ENCODE data around the gene RNASE8.

GRCh38 chr14:21105095-21105494 lies 47.5 kb downstream of the RNASE8 start:
- TF ChIP-seq CTCF (conservative IDR thresholded peaks at IDR 0.05; ENCODE audit: low read depth, low read length) (no peak), EZH2 (IDR thresholded peaks at IDR 0.05; ENCODE audit: low read length, unreplicated experiment) (no peak), EZH2phosphoT487 (IDR thresholded peaks at IDR 0.05; ENCODE audit: borderline replicate concordance, low read length) (no peak)

Measured in PC-3 (cell line).